Measurements from ENCODE around the gene DHH. TPM values are rescaled to one million over a fixed set of nuclear protein-coding genes. Genes with fewer than 3 reads are reported as not detected.

The DHH gene
- total RNA-seq, 1 donor from 2014 or later = 31.5 TPM

DNA sequence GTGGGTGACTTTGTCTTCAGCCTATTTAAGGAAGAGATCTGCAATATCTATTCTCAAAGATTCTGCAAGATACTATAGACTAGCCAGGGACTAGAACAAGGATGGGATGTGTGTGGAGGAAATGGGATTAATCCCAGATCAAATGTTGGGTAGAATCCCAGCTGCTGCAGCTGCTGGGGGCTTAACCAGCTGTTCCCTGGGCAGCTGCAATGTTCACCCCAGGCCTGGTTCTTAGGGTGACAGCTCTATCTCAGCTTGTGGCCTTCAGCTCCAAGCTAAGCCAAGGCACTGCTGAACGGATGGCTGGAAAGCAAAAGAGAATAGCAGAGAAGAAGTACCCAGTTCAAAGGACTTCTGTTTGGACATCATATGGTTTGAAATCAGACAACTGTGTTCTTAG is 14.8 kb downstream of the DHH start:
- intact Hi-C loops (cut with DNase I) = no loop called here
- H3K9me3 ChIP-seq = no peaks in the 10 kb centered on the region
- DNase-seq (ENCODE audit: low spot score in 2 of 2) = no peak
- no peaks in the 10 kb centered on the region for H3K27me3 ChIP-seq
- no peak overlapping the region for H3K27ac ChIP-seq
- TF ChIP-seq, protein P1, sequence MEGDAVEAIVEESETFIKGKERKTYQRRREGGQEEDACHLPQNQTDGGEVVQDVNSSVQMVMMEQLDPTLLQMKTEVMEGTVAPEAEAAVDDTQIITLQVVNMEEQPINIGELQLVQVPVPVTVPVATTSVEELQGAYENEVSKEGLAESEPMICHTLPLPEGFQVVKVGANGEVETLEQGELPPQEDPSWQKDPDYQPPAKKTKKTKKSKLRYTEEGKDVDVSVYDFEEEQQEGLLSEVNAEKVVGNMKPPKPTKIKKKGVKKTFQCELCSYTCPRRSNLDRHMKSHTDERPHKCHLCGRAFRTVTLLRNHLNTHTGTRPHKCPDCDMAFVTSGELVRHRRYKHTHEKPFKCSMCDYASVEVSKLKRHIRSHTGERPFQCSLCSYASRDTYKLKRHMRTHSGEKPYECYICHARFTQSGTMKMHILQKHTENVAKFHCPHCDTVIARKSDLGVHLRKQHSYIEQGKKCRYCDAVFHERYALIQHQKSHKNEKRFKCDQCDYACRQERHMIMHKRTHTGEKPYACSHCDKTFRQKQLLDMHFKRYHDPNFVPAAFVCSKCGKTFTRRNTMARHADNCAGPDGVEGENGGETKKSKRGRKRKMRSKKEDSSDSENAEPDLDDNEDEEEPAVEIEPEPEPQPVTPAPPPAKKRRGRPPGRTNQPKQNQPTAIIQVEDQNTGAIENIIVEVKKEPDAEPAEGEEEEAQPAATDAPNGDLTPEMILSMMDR (IDR thresholded peaks at IDR 0.05) = no peak
- no peak overlapping the region for H3K4me3 ChIP-seq
- H3K36me3 ChIP-seq = no peaks in the 10 kb centered on the region
- no peaks in the 10 kb centered on the region for H3K4me1 ChIP-seq

GRCh38 chr12:49070971-49071370 is 23.6 kb downstream of the DHH start:
- peaks cover 8 to 10% of the 10 kb centered on the region in 2 donors for H3K4me1 ChIP-seq
- intact Hi-C loops (cut with DNase I) = loop anchor here (1.0 kb wide), 2 partner anchors 11 to 53 kb away; partner anchors contain the start of genes KMT2D and PRKAG1
- TF ChIP-seq, protein P1 (IDR thresholded peaks at IDR 0.05) = no peak

DNA sequence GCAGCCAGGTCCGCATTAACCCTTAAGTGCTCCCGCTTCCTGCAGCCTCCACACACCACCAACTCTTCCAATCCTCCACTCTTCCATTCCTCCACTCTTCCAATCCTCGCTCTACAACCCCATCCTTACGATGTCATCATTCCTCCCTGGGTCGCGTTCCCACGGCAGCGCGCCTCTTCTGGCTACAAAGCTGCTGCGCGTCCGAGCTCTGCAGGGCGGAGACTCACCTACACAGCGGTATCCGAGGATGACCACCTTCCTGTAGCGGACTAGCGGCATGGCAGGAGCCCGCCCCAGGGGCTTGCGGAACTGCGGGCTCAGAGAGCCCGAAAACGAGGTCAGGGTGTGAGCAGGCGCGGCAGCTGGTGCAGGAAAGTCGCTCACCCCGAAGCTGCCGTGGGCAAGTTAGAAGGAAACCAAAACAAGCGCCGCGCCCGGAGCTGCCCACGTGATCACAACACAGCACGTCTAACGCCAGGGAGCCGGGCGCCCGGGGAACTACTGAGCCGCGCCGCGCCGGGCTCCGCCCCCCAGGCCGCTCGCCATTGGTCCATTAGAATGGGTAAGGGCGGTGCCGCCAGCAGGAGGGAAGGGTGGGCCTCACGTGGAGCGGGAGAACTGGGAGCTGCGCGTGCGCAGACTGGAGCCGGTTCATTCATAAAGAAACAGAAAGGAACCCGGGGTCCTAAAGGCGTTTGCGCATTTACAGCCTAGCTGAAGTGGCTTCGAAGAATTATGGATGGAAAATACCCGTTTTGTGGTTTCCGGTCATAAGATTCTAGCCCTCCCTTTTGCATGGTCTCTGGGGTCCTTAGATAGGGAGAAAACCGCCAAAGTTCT is 24.9 kb downstream of the DHH start, which contains the start of gene RHEBL1:
Gene RHEBL1, minus strand, starts transcription at position 473 of the 840 bp plus-strand sequence. Its CDS starts 194 bp downstream, at position 279.
- Histone ChIP-seq H3K27me3 (no peaks in the 10 kb centered on the region), H3K4me3 (peak within 1 kb of the TSS; percentile 67 to 99), H3K4me1 (peaks cover 8 to 10% of the 10 kb centered on the region in 2 donors), H3K36me3 (no peaks in the 10 kb centered on the region), H3K27ac (peak within 1 kb of the TSS in 1 of 2 donors; percentile 61), H3K9me3 (no peaks in the 10 kb centered on the region)
- DNase-seq (ENCODE audit: low spot score in 2 of 2) = peak; percentile 96 to 99
- TF ChIP-seq, protein P1 (IDR thresholded peaks at IDR 0.05) = no peak
- intact Hi-C loops (cut with DNase I) = loop anchor here (1.0 to 10.0 kb wide), 5 partner anchors 9 to 275 kb away; partner anchors contain the start of genes DNAJC22, KMT2D, LMBR1L and PRKAG1

More at GRCh38 chr12:49070971-49071370, 23.6 kb downstream of the DHH start:
- DNase-seq (ENCODE audit: low spot score in 2 of 2) = no peak
- Histone ChIP-seq H3K4me3 (no peak overlapping the region), H3K27me3 (no peaks in the 10 kb centered on the region), H3K27ac (no peak overlapping the region), H3K36me3 (no peaks in the 10 kb centered on the region), H3K9me3 (no peaks in the 10 kb centered on the region)

- Histone ChIP-seq H3K27ac (no peak overlapping the region), H3K4me1 (peaks cover 8 to 10% of the 10 kb centered on the region in 2 donors), H3K4me3 (peak overlapping the region; percentile 67 to 99), H3K27me3 (no peaks in the 10 kb centered on the region), H3K9me3 (no peaks in the 10 kb centered on the region), H3K36me3 (no peaks in the 10 kb centered on the region)
- TF ChIP-seq, protein P1 (IDR thresholded peaks at IDR 0.05) = no peak
- no peak for DNase-seq (ENCODE audit: low spot score in 2 of 2)
- intact Hi-C loops (cut with DNase I) = loop anchor here (1.0 to 10.0 kb wide), 3 partner anchors 41 to 276 kb away; partner anchors contain the start of genes DNAJC22, LMBR1L and TUBA1B
These were observed 25.6 kb downstream of the DHH start for GRCh38 chr12:49068879-49069506.

- TF ChIP-seq, protein P1 (IDR thresholded peaks at IDR 0.05) = no peak
These were observed 28.5 kb downstream of the DHH start for GRCh38 chr12:49066120-49066519.

More at GRCh38 chr12:49066120-49066519, 28.5 kb downstream of the DHH start:
- Histone ChIP-seq H3K27ac (no peak overlapping the region), H3K27me3 (no peaks in the 10 kb centered on the region), H3K4me3 (no peak overlapping the region), H3K9me3 (no peaks in the 10 kb centered on the region), H3K36me3 (no peaks in the 10 kb centered on the region), H3K4me1 (peaks cover 8 to 10% of the 10 kb centered on the region in 2 donors)
- intact Hi-C loops (cut with DNase I) = loop anchor here (10.0 kb wide), 1 partner anchor 279 kb away; the partner anchor contains the start of gene DNAJC22
- DNase-seq (ENCODE audit: low spot score in 2 of 2) = no peak

Data from ascending aorta (tissue), 2 donors.